ENCODE data around the gene EEFSEC. TPM values are rescaled to one million over a fixed set of nuclear protein-coding genes. Genes with fewer than 3 reads are reported as not detected.

Gene EEFSEC
- total RNA-seq, 1 donor from 2014 or later: 10.1 TPM

- no peak overlapping the region for H3K4me3 ChIP-seq (ENCODE audit: low read depth, low read length)
- no peak for DNase-seq (ENCODE audit: low read depth)
- no peak for TF ChIP-seq CTCF (conservative IDR thresholded peaks at IDR 0.05; ENCODE audit: low read depth, low read length)
These were observed 9.8 kb upstream of the EEFSEC start for GRCh38 chr3:128143496-128143895.

GRCh38 chr3:128144512-128145187 is 8.6 kb upstream of the EEFSEC start:
- TF ChIP-seq CTCF (conservative IDR thresholded peaks at IDR 0.05; ENCODE audit: low read depth, low read length): no peak
- DNase-seq (ENCODE audit: low read depth): no peak
- no peak overlapping the region for H3K4me3 ChIP-seq (ENCODE audit: low read depth, low read length)

- TF ChIP-seq CTCF (conservative IDR thresholded peaks at IDR 0.05; ENCODE audit: low read depth, low read length): no peak
These were observed 8.0 kb upstream of the EEFSEC start for GRCh38 chr3:128145279-128145678.

GRCh38 chr3:128146201-128146600 is 7.1 kb upstream of the EEFSEC start:
- no peak overlapping the region for H3K4me3 ChIP-seq (ENCODE audit: low read depth, low read length)
- TF ChIP-seq CTCF (conservative IDR thresholded peaks at IDR 0.05; ENCODE audit: low read depth, low read length): no peak
- no peak for DNase-seq (ENCODE audit: low read depth)

More at GRCh38 chr3:128145279-128145678, 8.0 kb upstream of the EEFSEC start:
- no peak for DNase-seq (ENCODE audit: low read depth)
- no peak overlapping the region for H3K4me3 ChIP-seq (ENCODE audit: low read depth, low read length)

- DNase-seq (ENCODE audit: low read depth): no peak
- TF ChIP-seq CTCF (conservative IDR thresholded peaks at IDR 0.05; ENCODE audit: low read depth, low read length): no peak
- H3K4me3 ChIP-seq (ENCODE audit: low read depth, low read length): no peak overlapping the region
These were observed 3.6 kb upstream of the EEFSEC start for GRCh38 chr3:128149650-128150049.

GRCh38 chr3:128151758-128152274 is 1.5 kb upstream of the EEFSEC start:
- TF ChIP-seq CTCF (conservative IDR thresholded peaks at IDR 0.05; ENCODE audit: low read depth, low read length): no peak
- DNase-seq (ENCODE audit: low read depth): peak; percentile 13
- no peak overlapping the region for H3K4me3 ChIP-seq (ENCODE audit: low read depth, low read length)

Measured in epithelial cell of proximal tubule (primary cell).